Activated naive CD4-positive, alpha-beta T cell treated with anti-CD3 and anti-CD28 coated beads, Interleukin-2, amount 50 U/mL, for 72 hours (primary cell): ENCODE measurements around the gene AFTPH. TPM values are rescaled to one million over a fixed set of nuclear protein-coding genes. Genes with fewer than 3 reads are reported as not detected.
A peak's percentile ranks its signal among the peaks of the same experiment; 100 is the strongest.

ENCODE experiments used
- ATAC-seq, 2 donors: fragments of 150-1000 bp; cut with Tn5 transposase; 2 replicates each; pipeline ENCODE4 v1.10.0; 2021; ENCODE audit warnings: mild to moderate bottlenecking in 2 of 2, moderate library complexity in 2 of 2
- DNase-seq, 2 donors: peaks; one replicate each; pipeline ENCODE4 v3.0.0; 2021 to 2022; ENCODE audit warnings: low spot score in 2 of 2
- H3K27ac Mint-ChIP-seq, 2 donors: one replicate each; pipeline ENCODE4 v1.8.0; 2022; ENCODE audit warnings: mild to moderate bottlenecking in 2 of 2, mixed read lengths in 2 of 2
- H3K36me3 Mint-ChIP-seq, 2 donors: one replicate each; pipeline ENCODE4 v1.8.0; 2022; ENCODE audit warnings: mixed read lengths in 2 of 2
- H3K9me3 Mint-ChIP-seq, 2 donors: one replicate each; pipeline ENCODE4 v1.8.0; 2022; ENCODE audit warnings: mixed read lengths in 2 of 2
- total RNA-seq, 2 donors: library from RNA; stranded (reverse); gene quantifications; one replicate each; pipeline ENCODE4 v1.2.3, GENCODE V29; 2022

AFTPH gene
- total RNA-seq, 2 donors from 2014 or later = 34.1 to 48.5 TPM

GRCh38 chr2:64640153-64641044 lies 116.3 kb downstream of the AFTPH start:
- Mint-ChIP-seq H3K27ac (peak overlapping the region in 1 of 2 donors; percentile 52), H3K36me3 (peaks cover 5 to 13% of the 10 kb centered on the region in 2 donors), H3K9me3 (no peaks in the 10 kb centered on the region)
- DNase-seq (no peak), ATAC-seq (no peak)

GRCh38 chr2:64641599-64641998 lies 117.5 kb downstream of the AFTPH start:
- ATAC-seq = no peak
- H3K27ac Mint-ChIP-seq = peak overlapping the region in 1 of 2 donors; percentile 25

More at GRCh38 chr2:64641599-64641998, 117.5 kb downstream of the AFTPH start:
- H3K9me3 Mint-ChIP-seq = no peaks in the 10 kb centered on the region
- DNase-seq = no peak
- H3K36me3 Mint-ChIP-seq = peaks cover 0 to under 1% of the 10 kb centered on the region in 2 donors

Other genes starting within 250 kb of the AFTPH start
- gene LGALSL, start 70.2 kb upstream of the AFTPH start, total RNA-seq = 1 to 10 TPM; 1.0 to 1.2 TPM
- gene SERTAD2, start 129.6 kb downstream of the AFTPH start, total RNA-seq = 10 to 100 TPM; 17.8 to 46.4 TPM